GM18909 (cell line): ENCODE data around the gene PCNX2.
A peak's percentile ranks its signal among the peaks of the same experiment; 100 is the strongest.

Experiments
- ATAC-seq: cut with Tn5 transposase; IDR thresholded peaks from one replicate; pipeline ENCODE4 v1.9.1; 2021; ENCODE audit warnings: mild to moderate bottlenecking; ENCODE audit not compliant: unreplicated experiment, poor library complexity

Gene PCNX2, protein sequence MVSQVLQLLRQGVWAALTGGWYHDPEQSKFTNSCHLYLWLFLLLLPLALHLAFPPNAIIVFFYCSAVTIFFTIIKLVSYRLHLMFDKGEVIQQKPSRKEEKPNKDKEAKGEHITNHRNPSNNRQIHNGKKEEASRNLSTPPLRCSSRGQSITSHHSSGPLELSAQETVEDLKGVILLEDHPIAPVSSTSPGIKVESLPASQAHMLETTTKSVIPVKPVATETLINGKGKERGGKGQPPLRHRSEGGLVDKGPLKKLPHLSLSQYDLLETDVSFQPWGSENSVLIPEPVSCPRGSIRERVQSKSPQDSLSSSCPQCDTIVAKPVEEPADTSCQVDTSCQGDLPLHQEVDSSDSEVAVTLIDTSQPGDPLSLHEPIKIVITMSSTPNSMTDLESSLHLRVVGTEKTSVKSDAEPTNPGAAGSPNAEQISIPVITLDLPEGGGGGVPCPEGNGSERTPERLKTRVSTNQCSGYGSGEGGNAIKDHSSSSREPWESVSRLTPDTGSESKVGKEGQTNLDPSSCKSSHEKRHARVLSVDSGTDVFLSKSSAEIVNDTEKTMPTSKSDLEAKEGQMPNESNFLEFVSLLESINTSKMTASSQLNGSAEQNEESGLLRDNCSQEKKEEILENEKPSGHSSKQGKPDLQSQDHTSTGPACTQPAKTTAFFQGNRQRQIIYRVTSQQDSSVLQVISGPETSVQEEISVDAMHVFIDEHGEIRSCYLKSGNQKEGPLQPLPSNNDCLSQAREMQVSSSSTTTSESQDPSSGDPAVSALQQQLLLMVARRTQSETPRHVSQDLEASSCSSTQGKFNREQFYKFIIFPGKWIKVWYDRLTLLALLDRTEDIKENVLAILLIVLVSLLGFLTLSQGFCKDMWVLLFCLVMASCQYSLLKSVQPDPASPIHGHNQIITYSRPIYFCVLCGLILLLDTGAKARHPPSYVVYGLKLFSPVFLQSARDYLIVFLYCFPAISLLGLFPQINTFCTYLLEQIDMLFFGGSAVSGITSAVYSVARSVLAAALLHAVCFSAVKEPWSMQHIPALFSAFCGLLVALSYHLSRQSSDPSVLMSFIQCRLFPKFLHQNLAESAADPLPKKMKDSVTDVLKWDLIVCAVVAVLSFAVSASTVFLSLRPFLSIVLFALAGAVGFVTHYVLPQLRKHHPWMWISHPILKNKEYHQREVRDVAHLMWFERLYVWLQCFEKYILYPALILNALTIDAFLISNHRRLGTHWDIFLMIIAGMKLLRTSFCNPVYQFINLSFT (N-terminal part only)

DNA sequence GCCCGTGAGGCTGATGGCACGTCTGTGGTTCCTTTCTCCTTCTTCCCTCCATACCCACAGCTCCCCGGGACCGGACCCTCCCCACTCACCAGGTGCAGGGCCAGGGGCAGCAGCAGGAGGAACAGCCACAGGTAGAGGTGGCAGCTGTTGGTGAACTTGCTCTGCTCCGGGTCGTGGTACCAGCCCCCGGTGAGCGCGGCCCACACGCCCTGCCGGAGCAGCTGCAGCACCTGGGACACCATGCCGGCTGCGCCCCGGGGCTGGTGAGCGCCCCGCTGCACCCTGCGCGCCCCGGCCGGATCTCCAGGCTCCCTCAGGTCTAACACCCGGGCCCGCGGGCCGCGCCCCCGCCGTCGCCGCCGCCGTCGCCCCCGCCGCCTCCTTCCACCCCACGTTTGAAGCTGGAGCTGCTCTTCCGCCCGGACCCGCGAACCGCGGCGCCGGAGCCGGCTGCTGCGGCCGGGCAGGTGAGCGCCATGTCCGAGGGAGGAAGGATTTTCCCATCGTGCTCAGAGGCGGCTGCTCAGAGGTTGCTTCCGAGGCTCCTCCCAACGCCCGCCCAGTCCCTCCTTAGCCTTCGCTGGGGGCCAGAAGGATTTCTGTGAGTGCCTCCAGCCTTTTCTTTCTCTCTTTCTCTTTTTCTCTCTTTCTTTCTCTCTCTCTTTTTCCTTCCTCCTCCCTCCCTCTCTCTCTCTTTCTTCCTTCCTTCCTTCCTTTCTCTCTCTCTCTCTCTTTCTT lies at the start of gene PCNX2:
Gene PCNX2 (minus strand): TSS at position 489 of the 738 bp plus-strand sequence. CDS start 247 bp downstream, at position 242.
- peak; percentile 88 for ATAC-seq

DNA sequence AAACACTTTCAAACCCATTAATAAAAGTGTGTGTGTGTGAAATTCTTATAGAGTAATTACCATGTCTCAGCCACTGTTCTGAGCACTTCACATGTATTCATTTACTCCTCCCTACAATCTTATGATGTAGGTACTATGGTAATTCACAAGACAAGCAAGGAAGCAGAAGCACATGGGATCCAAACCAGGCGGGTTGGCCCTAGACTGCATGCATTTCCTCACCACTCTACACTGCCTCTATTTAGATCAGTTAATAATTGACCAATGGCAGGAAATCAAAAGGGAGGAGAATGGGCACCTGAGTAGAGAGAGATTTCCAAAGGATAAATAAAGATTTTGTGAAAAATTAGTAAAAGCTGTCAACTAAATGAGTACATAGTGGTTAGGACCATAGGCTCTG lies 47.7 kb upstream of the PCNX2 start:
- ATAC-seq: no peak

DNA sequence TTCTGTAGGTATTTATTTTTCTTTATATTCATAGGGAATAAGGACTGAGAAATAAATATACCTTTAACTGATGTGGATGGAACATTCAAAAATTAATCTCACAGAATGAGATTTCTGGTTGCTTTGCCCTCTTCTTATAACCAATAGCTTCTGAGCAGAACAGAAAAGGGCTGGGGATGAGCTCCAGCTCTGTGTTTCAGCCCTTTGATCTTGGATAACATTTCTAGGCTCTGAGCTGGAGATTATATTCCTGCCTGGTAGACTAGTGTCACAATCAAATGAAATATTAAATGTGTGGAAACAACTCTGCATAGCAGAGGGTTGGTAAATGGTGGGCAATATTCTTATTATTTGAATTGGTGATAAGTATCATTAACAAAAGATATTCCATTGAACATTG lies 46.6 kb upstream of the PCNX2 start:
- no peak for ATAC-seq

DNA sequence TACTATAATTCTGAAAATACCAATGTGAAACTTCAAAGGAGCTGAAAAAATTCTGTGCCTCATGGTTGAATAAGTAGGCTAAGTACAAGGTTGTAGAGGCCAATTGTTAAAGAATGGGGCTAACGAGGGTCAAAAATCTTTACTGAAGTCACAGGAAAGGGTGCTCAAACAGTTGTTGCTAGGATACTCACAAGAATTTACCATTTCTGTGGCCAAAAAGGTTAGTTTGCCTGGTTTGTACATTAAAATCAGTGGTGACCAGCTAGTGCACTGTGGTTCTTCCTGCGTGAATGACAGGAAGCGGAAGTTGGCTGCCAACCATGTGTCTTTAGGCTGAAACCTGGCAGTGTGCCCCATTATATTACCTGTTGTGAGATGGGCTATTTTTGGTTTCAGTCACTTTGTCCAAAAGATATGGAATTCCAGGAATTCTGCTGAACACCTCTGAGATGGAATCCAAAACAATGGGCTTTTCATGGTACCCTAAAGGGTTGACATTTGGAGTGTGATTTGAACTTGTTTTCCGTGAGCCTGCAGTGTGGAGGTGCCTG lies 45.5 kb upstream of the PCNX2 start:
- ATAC-seq: no peak

DNA sequence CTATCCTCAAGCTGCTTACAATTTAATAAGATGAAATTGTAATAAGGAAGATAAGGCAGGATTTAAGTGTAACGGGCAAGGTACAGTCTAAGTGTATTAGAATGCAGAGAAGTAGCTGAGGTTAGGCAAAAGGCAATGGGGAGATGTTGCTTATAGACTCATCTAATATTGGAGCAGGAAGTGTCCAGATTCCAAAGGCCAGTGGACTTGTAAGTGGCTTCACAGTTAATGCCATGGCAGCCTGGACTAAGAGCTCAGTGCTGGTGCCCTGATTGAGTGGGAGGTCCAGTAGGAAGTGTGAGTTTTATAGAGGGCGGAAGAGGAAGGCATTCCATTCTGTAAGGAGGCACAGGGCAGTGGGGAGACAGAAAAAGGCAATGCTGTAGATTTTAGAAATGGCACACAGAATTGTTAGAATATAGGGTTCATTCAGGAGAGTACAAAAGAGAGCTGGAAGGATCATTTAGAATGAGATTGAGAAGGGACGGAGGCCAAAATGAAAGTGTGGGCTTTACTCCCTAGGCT lies 44.6 kb upstream of the PCNX2 start:
- ATAC-seq: no peak

DNA sequence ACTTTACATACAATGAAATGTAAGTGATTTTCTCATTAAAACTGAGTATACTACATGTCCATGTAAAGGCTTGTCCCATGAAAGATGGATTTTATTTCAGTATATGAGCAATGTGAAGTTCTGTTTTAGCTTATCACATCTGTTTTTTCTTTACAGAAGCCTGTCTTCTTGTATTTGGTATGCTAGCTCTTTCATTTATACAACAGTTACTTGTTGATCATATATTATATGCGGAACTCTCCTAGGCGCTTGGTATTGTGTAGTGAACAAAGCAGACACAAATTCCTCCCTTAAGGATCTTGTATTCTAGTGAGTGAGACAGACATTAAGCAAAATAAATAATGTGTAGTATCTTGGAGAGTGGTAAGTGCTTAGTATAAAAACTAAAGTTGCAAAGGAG lies 42.6 kb upstream of the PCNX2 start:
- no peak for ATAC-seq

DNA sequence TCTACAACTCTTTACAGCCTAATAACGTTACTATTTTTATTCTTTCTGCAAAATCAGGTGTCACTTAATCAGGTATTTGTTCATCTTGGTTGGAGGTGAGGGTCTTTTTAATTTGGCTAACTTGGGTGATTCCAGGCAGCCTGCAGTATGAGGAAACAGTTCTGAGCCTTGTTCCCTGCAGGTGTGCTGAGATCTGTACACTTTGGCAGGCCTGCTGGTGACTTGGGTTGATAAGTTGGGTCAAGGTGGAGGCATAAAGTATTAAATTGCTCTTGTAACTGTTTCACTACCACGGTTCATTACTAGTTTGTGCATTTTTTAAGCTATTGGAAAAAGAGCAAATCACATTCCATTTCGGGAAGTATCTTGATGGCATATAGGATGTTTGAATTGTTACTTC lies 42.0 kb upstream of the PCNX2 start:
- ATAC-seq: no peak

DNA sequence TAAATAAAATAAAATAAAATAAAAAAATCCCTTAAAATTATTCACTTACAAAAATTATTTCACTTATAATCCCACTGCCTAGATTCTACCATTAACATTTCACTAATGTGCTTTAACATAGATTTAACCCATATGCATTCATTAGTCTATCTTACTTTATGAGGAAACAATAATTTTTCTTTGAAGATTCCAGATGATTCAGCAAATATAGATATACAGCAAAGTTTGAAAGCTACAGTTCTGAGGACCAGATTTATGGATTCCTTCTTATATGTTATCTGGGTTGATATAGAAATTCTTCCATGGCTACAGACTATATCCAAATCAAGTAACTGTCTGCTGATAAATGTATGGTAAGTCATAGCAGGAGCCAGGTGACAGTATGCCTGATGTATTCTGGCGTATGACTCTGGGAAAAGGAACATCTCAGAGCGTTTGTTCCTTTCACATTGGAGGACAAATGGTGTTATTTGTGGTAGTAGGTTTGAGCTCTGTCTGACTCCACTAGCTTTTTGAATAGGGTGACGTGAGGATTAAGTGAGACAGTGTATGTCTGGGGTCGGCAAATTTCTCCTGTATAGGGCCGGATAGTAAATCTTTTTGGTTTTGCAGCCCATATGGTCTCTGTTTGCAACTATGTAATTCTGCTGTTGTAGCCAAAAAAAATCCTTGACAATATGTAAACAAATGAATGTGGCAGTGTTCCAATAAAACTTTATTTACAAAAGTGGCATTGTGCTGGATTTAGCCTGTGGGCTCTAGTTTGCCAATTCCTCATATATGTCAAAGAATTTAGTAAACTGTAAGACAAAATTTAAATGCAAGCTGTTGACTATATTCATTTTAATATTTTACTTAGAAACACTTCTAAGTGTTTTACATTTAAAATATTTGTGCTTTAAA lies 41.3 kb upstream of the PCNX2 start:
- no peak for ATAC-seq

DNA sequence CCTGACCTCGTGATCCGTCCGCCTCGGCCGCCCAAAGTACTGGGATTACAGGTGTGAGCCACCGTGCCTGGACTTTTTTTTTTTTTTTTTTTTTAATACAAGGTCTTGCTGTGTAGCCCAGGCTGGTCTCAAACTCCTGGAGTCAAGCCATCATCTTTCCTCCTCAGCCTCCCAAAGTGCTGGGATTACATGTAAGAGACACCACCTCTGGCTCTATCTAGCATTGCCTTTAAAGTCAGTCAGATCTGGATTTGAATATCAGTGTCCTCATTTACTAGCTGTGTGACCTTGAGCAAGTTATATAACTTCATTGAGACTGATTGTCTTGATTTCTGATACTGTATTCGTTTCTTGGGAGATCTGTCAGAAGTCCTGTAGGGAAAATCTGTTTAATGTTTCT lies 38.6 kb upstream of the PCNX2 start:
- no peak for ATAC-seq

DNA sequence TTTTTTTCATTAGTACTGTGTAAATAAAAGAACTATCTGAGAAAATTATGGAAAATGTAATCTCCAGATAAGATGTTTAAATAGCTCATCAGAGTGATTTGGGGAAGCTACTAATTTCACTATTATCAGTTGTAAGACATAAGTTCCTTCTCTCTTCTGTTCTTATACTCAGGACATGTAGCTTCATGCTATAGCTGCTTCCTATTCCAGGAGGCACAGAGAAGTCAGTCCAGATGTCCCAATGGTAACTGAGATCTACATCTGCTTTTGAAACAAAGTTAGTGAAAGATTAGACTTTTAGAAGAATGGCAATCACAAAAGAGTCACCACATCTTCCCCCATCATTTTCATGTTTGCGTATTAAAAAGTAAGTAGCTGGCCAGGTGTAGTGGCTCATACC lies 37.6 kb upstream of the PCNX2 start:
- no peak for ATAC-seq

DNA sequence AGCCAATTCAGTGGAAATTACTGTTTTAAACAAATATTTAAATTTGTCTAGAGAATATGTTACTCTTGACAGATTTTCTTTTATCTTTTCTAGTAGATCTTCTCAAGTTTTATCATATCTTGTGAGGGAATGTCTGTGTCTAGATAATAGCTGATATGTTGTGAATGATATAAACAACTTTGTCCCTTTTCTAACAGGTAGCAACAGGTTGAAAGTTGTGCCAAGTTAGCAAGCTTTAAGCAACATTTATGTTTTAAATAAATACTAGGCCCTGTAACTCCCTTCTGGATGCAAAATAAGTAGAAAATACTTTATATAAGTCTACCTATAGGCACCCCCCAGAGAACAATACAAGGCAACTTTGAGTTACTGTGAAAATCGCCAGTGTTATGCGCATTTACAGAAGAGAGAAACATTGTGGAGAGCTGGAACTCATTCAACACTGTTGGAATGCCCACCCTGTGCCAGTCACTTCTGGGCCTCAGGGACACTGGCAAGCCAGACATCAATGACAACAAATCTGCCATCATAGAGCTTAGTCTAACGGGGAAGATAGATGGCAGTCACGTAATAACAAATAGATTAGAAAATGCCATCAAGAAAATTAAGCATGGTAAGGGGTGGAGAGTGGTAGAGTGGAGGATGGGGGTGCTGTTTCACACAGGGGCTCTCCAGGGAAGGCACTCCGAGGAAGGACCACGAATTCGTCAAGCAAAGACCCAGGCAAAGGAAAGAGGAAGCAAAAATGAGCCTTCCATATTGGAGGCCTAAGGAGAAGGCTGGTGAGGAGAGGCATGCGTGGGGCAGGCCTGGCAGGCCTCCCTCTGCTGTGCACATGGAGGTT lies 36.4 kb upstream of the PCNX2 start:
- no peak for ATAC-seq

DNA sequence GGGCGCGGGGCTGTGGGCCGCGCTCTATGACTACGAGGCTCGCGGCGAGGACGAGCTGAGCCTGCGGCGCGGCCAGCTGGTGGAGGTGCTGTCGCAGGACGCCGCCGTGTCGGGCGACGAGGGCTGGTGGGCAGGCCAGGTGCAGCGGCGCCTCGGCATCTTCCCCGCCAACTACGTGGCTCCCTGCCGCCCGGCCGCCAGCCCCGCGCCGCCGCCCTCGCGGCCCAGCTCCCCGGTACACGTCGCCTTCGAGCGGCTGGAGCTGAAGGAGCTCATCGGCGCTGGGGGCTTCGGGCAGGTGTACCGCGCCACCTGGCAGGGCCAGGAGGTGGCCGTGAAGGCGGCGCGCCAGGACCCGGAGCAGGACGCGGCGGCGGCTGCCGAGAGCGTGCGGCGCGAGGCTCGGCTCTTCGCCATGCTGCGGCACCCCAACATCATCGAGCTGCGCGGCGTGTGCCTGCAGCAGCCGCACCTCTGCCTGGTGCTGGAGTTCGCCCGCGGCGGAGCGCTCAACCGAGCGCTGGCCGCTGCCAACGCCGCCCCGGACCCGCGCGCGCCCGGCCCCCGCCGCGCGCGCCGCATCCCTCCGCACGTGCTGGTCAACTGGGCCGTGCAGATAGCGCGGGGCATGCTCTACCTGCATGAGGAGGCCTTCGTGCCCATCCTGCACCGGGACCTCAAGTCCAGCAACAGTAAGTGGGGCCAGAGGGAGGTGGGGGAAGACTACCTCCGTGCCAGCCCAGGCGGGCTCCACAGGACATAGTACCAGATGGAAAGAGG lies 32.8 kb upstream of the PCNX2 start:
- ATAC-seq: peak; percentile 34

DNA sequence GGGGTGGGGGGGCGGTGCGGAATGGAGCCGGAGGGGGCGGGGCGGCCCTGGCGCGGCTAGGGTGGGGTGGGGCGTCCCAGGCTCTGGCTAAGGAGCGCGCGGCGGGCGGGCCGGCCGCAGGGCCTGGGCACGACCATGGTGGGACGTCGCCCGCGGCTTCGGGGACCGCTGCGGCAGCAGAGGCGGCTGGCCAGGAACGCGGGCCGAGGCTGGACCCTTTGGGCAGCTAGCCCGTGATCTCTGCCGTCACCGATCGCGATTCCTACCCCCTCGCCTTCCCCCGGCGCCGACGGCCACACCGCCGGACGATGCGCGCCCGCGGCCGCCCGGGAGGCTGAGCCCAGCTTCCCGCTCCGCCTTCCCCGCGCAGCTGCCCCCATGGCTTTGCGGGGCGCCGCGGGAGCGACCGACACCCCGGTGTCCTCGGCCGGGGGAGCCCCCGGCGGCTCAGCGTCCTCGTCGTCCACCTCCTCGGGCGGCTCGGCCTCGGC lies 32.2 kb upstream of the PCNX2 start, which contains the start of gene MAP3K21:
Gene MAP3K21 (plus strand): TSS at position 74 of the 491 bp plus-strand sequence. CDS start 305 bp downstream, at position 379.
- ATAC-seq: peak; percentile 55

DNA sequence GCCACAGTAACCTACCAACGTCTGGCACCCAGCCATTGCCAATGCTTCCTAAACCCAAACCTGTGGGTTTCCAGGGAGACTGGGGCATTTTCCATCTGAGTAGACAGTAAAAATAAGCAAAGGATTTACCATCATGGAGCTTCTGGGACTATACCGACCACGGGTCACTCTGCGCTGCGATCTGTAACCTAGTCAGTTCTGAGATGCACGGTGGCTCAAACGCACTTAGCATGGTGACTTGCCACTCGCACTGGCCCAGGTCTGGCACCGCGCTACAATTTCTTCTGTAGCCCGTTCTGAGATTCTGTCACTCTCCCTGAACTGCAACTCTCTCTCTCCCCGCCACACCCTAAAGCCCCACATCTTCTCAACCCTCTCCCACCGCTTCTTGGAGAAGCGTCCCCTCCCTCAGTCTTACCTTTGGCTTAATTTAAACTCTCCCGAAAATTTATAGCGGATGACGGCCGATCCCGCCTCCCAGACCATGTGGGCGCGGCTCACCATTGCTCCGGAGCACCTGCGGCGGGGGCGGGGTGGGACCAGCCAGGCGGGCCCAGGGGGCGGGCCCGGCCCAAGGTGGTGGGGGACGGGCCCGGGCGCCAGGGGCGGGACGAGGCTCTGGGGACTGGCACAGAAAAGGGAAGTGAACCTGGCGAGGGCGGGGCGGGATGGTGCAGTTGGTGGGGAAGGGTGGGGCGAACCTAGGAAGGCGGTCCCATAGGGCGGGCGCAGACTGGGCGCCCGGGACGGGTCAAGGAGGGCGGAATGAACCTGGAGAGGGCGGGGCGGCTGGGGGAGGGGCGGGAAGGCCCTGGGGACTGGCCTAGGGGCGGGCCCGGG lies 31.5 kb upstream of the PCNX2 start:
- peak; percentile 91 for ATAC-seq

DNA sequence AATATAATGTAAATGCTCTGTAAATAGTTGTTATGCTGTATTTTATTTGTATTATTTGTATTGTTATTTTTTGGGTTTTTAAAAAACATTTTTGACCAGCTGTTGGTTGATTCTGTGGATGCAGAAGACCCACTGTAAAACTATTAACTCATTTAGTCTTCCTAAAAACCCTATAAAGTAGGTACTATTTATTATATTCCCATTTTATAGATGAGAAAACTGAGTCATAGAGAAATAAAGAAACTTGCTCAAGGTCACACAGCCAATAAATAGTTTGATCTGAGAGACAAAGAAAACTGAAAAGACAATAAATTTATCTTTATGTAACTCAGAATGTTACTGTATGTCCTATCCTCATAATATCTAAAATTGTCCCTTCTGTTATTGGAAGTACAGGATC lies 30.8 kb upstream of the PCNX2 start:
- ATAC-seq: no peak

DNA sequence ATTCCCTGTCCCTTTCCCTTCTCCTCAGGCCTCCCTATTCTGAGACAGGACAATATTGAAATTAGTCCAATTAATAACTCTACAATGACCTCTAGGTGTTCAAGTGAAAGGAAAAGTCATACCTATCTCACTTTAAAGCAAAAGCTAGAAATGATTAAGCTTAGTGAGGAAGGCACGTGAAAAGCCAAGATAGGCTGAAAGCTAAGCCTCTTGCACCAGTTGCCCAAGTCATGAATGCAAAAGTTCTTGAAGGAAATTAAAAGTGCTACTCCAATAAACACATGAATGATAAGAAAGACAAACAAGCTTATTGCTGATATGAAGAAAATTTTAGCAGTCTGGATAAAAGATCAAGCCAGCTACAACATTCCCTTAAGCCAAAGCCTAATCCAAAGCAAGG lies 28.2 kb upstream of the PCNX2 start:
- no peak for ATAC-seq
